Hepatocyte (in vitro differentiated cells): Measurements from ENCODE around the gene SPG11. TPM values are rescaled to one million over a fixed set of nuclear protein-coding genes. Genes with fewer than 3 reads are reported as not detected.
"Not testable (repeated sequence)": the region's sequence is repeated elsewhere in the genome, so short reads cannot be mapped to it uniquely, and the experiment has no call there.

Experiments
- DNase-seq: peaks from one replicate; pipeline ENCODE4 v3.0.0-alpha.2; 2016; ENCODE audit warnings: low spot score
- H2AFZ ChIP-seq: fragments of 200-600 bp; sonication (generic); 2 replicates; pipeline ENCODE4 v1.6.0; 2016; ENCODE audit warnings: antibody characterized with exemption, mild to moderate bottlenecking
- H3K27ac ChIP-seq: fragments of 200-600 bp; sonication (generic); 2 replicates; pipeline ENCODE4 v1.5.1; 2016; ENCODE audit warnings: mild to moderate bottlenecking
- H3K27me3 ChIP-seq: fragments of 200-600 bp; sonication (generic); 2 replicates; pipeline ENCODE4 v1.6.1; 2016
- H3K36me3 ChIP-seq: fragments of 200-600 bp; sonication (generic); replicated peaks from 2 replicates; pipeline ENCODE4 v1.5.1; 2016; ENCODE audit warnings: low read depth; ENCODE audit not compliant: insufficient read depth
- H3K4me1 ChIP-seq: fragments of 200-600 bp; sonication (generic); 2 replicates; pipeline ENCODE4 v1.5.1; 2016; ENCODE audit warnings: mild to moderate bottlenecking, moderate library complexity; ENCODE audit not compliant: insufficient read depth
- H3K4me2 ChIP-seq: fragments of 200-600 bp; sonication (generic); 2 replicates; pipeline ENCODE4 v1.6.0; 2016
- H3K4me3 ChIP-seq: fragments of 200-600 bp; sonication (generic); 2 replicates; pipeline ENCODE4 v1.5.1; 2016; ENCODE audit warnings: mild to moderate bottlenecking
- H3K79me2 ChIP-seq: fragments of 200-600 bp; sonication (generic); 2 replicates; pipeline ENCODE4 v1.6.0; 2017; ENCODE audit warnings: mild to moderate bottlenecking
- H3K9me2 ChIP-seq: fragments of 200-600 bp; sonication (generic); replicated peaks from 2 replicates; pipeline ENCODE4 v1.6.0; 2017; ENCODE audit warnings: mild to moderate bottlenecking; ENCODE audit not compliant: insufficient read depth
- H3K9me3 ChIP-seq: fragments of 200-600 bp; sonication (generic); 2 replicates; pipeline ENCODE4 v1.5.1; 2016; ENCODE audit warnings: low read depth, mild to moderate bottlenecking
- H4K20me1 ChIP-seq: fragments of 200-600 bp; sonication (generic); 2 replicates; pipeline ENCODE4 v1.6.0; 2016; ENCODE audit warnings: mild to moderate bottlenecking; ENCODE audit not compliant: insufficient read depth, poor library complexity, severe bottlenecking
- EZH2 ChIP-seq: fragments of 200-600 bp; sonication (generic); IDR thresholded peaks from 2 replicates; pipeline ENCODE4 v1.6.1; 2016; ENCODE audit warnings: antibody characterized with exemption, mild to moderate bottlenecking, borderline replicate concordance
- EZH2phosphoT487 ChIP-seq: fragments of 200-600 bp; sonication (generic); IDR thresholded peaks from one replicate; pipeline ENCODE4 v1.6.1; 2018; ENCODE audit warnings: antibody characterized with exemption, mild to moderate bottlenecking, low read depth, moderate library complexity; ENCODE audit not compliant: unreplicated experiment, severe bottlenecking
- WGBS: methylation state at CpG from one replicate; pipeline ENCODE4 v1.1.6; 2016; ENCODE audit warnings: low lambda C conversion rate; ENCODE audit errors: missing lambda C conversion rate; 5-methylcytosine and 5-hydroxymethylcytosine counted together
- polyA plus RNA-seq: library from polyadenylated mRNA; unstranded; fragments of >200 nt; fragmentation: Nextera tagmentation; extraction: Ambion mirVana; gene quantifications from 2 replicates; pipeline ENCODE4 v1.2.1, GENCODE V29; 2016
- total RNA-seq: library from RNA; depleted of rRNA; stranded (reverse); fragments of >200 nt; gene quantifications from 2 replicates; pipeline ENCODE4 v1.2.3, GENCODE V29; 2014
- TF ChIP-seq, protein P1 (sequence below): fragments of 200-600 bp; sonication (generic); IDR thresholded peaks from 2 replicates; pipeline ENCODE4 v1.5.1; 2016; ENCODE audit warnings: antibody characterized with exemption, mild to moderate bottlenecking; ENCODE audit not compliant: poor library complexity

The SPG11 gene
- total and polyA plus RNA-seq, 2 experiments from 2014 or later: 28.2 to 70.3 TPM

DNA sequence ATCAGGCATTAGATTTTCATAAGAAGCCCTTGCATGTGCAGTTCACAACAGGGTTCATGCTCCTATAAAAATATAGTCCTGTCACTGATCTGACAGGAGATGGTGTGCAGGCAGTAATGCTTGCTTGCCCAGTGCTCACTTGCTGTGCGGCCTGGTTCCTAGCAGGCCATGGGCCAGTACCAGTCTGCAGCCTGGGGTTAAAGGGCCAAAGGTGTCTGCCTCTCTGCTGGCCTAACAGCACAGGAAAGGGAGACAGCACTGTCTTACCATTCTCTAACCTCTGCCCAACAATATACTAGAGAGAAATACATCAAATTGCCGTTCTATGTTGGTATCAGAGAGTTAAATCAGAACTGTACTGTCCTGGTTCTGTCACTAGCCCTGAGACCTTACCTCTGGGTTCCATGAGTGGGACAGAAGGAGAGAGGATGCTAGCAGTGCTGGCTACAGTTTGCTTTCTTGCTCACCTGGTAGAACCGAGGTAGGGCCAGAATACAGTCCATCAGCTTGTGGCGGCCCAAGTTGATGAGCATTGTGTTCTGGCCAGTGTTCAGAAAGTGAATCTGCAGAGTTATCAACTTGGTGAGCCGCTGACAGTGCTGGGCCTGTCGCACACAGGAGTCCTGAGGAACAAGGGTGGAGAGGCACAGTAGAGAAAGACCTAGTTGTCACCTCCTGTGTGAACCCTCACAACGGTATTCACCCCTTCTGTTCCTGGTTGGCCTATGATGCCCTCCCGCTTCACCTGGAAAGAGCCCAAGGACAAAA, 97.9 kb downstream of the SPG11 start:
- no peaks in the 10 kb centered on the region for H4K20me1 ChIP-seq
- H3K4me3 ChIP-seq: no peak overlapping the region
- TF ChIP-seq EZH2 (no peak), EZH2phosphoT487 (no peak)
- TF ChIP-seq, protein P1, sequence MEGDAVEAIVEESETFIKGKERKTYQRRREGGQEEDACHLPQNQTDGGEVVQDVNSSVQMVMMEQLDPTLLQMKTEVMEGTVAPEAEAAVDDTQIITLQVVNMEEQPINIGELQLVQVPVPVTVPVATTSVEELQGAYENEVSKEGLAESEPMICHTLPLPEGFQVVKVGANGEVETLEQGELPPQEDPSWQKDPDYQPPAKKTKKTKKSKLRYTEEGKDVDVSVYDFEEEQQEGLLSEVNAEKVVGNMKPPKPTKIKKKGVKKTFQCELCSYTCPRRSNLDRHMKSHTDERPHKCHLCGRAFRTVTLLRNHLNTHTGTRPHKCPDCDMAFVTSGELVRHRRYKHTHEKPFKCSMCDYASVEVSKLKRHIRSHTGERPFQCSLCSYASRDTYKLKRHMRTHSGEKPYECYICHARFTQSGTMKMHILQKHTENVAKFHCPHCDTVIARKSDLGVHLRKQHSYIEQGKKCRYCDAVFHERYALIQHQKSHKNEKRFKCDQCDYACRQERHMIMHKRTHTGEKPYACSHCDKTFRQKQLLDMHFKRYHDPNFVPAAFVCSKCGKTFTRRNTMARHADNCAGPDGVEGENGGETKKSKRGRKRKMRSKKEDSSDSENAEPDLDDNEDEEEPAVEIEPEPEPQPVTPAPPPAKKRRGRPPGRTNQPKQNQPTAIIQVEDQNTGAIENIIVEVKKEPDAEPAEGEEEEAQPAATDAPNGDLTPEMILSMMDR: no peak
- DNase-seq: no peak
- H3K4me1 ChIP-seq: no peaks in the 10 kb centered on the region
- 99% methylated on average over 8 of the region's 8 CpGs for WGBS
- H3K79me2 ChIP-seq: no peaks in the 10 kb centered on the region
- no peak overlapping the region for H2AFZ ChIP-seq
- H3K36me3 ChIP-seq: peaks cover 8% of the 10 kb centered on the region
- no peak overlapping the region for H3K4me2 ChIP-seq
- H3K27ac ChIP-seq: no peak overlapping the region
- H3K27me3 ChIP-seq: no peaks in the 10 kb centered on the region
- peaks cover 9% of the 10 kb centered on the region for H3K9me3 ChIP-seq
- H3K9me2 ChIP-seq: no peaks in the 10 kb centered on the region

- not testable (repeated sequence) for H3K79me2 ChIP-seq, H3K36me3 ChIP-seq, H3K9me2 ChIP-seq, H3K27me3 ChIP-seq, H2AFZ ChIP-seq, H3K27ac ChIP-seq, H4K20me1 ChIP-seq, DNase-seq, H3K4me2 ChIP-seq, H3K9me3 ChIP-seq, H3K4me1 ChIP-seq, H3K4me3 ChIP-seq
Measured at GRCh38 chr15:44560926-44561325, 102.5 kb downstream of the SPG11 start.

- 89% methylated on average over 4 of the region's 4 CpGs for WGBS
- no peak overlapping the region for H3K27ac ChIP-seq
- no peaks in the 10 kb centered on the region for H3K9me3 ChIP-seq
- H3K4me2 ChIP-seq: no peak overlapping the region
- H4K20me1 ChIP-seq: peaks cover under 1% of the 10 kb centered on the region
- no peaks in the 10 kb centered on the region for H3K36me3 ChIP-seq
- no peaks in the 10 kb centered on the region for H3K27me3 ChIP-seq
- H3K79me2 ChIP-seq: peaks cover 30% of the 10 kb centered on the region
- no peaks in the 10 kb centered on the region for H3K4me1 ChIP-seq
- H3K4me3 ChIP-seq: no peak overlapping the region
- no peak overlapping the region for H2AFZ ChIP-seq
- TF ChIP-seq, protein P1: no peak
- TF ChIP-seq EZH2phosphoT487: no peak
- no peak for TF ChIP-seq EZH2
- DNase-seq: no peak
- no peaks in the 10 kb centered on the region for H3K9me2 ChIP-seq
Measured at GRCh38 chr15:44554934-44555723, 108.3 kb downstream of the SPG11 start.

DNA sequence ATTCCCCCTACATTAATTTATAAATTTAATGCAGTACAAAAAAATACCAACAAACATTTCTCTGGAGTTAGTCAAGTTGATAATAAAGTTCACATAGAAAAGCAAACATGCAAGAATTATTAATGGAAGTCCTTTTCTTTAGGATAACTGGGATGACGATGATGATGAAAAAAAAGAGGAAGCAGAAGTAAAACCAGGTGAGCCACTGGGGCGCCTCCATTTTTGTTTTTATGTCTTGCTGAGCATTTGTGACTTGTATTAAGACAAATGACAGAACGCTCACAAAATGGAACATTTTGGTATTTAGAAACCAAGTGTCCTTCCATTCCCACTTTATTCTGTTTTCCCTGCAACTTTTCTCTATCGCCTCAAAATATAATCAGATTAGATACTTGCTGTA, 112.7 kb downstream of the SPG11 start:
- peaks cover 65% of the 10 kb centered on the region for H3K79me2 ChIP-seq
- DNase-seq: no peak
- H3K4me2 ChIP-seq: no peak overlapping the region
- TF ChIP-seq EZH2 (no peak), EZH2phosphoT487 (no peak)
- TF ChIP-seq, protein P1: no peak
- H3K9me2 ChIP-seq: no peaks in the 10 kb centered on the region
- no peaks in the 10 kb centered on the region for H3K4me1 ChIP-seq
- H3K36me3 ChIP-seq: no peaks in the 10 kb centered on the region
- no peak overlapping the region for H3K27ac ChIP-seq
- WGBS: 96% methylated on average over 4 of the region's 4 CpGs
- H4K20me1 ChIP-seq: peaks cover 16% of the 10 kb centered on the region
- H3K27me3 ChIP-seq: no peaks in the 10 kb centered on the region
- no peak overlapping the region for H2AFZ ChIP-seq
- H3K9me3 ChIP-seq: no peaks in the 10 kb centered on the region
- no peak overlapping the region for H3K4me3 ChIP-seq
